Ishikawa (cell line): ENCODE data around the gene TP53I13.

Experiments
- CEBPB ChIP-seq: IDR thresholded peaks from 2 replicates; pipeline ENCODE4 v1.6.1; 2012
- CREB1 ChIP-seq: IDR thresholded peaks from 2 replicates; pipeline ENCODE4 v1.6.1; 2012; ENCODE audit warnings: low read depth
- EGR1 ChIP-seq: IDR thresholded peaks from 2 replicates; pipeline ENCODE4 v1.6.1; 2012
- EP300 ChIP-seq: IDR thresholded peaks from 2 replicates; pipeline ENCODE4 v1.6.1; 2012; ENCODE audit warnings: borderline replicate concordance
- FOXM1 ChIP-seq: IDR thresholded peaks from 2 replicates; pipeline ENCODE4 v1.6.1; 2012; ENCODE audit warnings: low read depth, borderline replicate concordance
- MAX ChIP-seq: IDR thresholded peaks from 2 replicates; pipeline ENCODE4 v1.6.1; 2012
- RAD21 ChIP-seq: IDR thresholded peaks from 2 replicates; pipeline ENCODE4 v1.6.1; 2012; ENCODE audit warnings: low read depth
- REST ChIP-seq: IDR thresholded peaks from 2 replicates; pipeline ENCODE4 v1.6.1; 2012; ENCODE audit warnings: low read depth, mild to moderate bottlenecking
- TCF12 ChIP-seq: IDR thresholded peaks from 2 replicates; pipeline ENCODE4 v1.6.1; 2012; ENCODE audit warnings: low read depth
- YY1 ChIP-seq: IDR thresholded peaks from 2 replicates; pipeline ENCODE4 v1.6.1; 2012; ENCODE audit warnings: low read depth
- ZBTB7A ChIP-seq: IDR thresholded peaks from 2 replicates; pipeline ENCODE4 v1.6.1; 2012; ENCODE audit warnings: low read depth
- TF ChIP-seq, protein P1 (sequence below): IDR thresholded peaks from 2 replicates; pipeline ENCODE4 v1.6.1; 2012

- TF ChIP-seq, protein P1, sequence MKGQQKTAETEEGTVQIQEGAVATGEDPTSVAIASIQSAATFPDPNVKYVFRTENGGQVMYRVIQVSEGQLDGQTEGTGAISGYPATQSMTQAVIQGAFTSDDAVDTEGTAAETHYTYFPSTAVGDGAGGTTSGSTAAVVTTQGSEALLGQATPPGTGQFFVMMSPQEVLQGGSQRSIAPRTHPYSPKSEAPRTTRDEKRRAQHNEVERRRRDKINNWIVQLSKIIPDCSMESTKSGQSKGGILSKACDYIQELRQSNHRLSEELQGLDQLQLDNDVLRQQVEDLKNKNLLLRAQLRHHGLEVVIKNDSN = no peak
- TF ChIP-seq REST = peak; percentile 92
- peak; percentile 44 for TF ChIP-seq RAD21
- TF ChIP-seq CEBPB = no peak
- TF ChIP-seq EP300 = no peak
- no peak for TF ChIP-seq TCF12
- TF ChIP-seq EGR1 = no peak
- no peak for TF ChIP-seq YY1
- no peak for TF ChIP-seq CREB1
- TF ChIP-seq FOXM1 = no peak
- TF ChIP-seq MAX = peak; percentile 43
- peak; percentile 92 for TF ChIP-seq ZBTB7A
Measured at GRCh38 chr17:29593591-29594518, 25.4 kb downstream of the TP53I13 start.
